Thyroid gland (tissue), 4 donors: Measurements from ENCODE around the gene CSF1R.

Experiments
- POLR2A ChIP-seq, 2 donors: fragments of 450-650 bp; IDR thresholded peaks; one replicate each; pipeline ENCODE4 v1.6.1; 2017; ENCODE audit warnings: antibody characterized with exemption in 2 of 2, mild to moderate bottlenecking in 2 of 2, moderate library complexity in 1 of 2
- TF ChIP-seq, protein P1 (sequence below), 6 experiments: fragments of 200-600 bp in 3 of 6; fragments of 450-650 bp in 3 of 6; sonication (generic) in 3 of 6; IDR thresholded peaks; one replicate each; pipeline ENCODE4 v1.5.1; 2016 to 2019; ENCODE audit warnings: antibody characterized with exemption in 6 of 6, mild to moderate bottlenecking in 2 of 6, inconsistent platforms in 1 of 6, moderate library complexity in 1 of 6

DNA sequence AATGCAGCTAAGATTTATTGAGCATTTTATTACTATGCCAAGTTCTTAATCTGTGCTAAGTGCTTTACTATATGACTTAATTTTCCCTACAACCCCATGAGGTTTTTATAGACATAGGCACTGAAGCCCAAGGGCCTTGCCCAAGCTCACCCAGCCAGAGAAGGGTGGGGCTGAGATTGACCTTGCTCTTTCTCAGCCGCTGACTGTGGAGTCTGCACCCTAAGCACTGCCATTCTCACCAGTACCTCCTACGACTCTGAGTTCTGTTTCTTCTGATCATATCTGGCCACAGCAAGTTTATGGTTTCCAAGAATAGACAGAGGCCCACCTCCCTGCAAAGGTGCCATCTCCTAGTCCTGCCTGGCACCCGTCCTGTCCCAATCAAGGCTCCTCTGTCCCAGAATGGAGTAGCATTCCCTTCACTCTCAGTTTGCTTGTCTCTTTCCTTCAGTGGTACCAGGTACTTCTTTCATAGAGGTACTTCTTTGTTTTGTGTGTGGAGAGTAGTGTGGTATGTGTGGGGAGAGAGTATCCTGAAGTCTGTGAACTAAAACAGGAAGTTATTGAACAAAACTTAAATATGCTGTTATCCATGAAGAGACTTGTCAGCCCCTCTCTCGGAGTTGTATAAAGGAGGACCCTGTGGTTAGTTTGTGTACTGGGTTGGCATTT, 42.6 kb downstream of the CSF1R start:
- TF ChIP-seq, protein P1, sequence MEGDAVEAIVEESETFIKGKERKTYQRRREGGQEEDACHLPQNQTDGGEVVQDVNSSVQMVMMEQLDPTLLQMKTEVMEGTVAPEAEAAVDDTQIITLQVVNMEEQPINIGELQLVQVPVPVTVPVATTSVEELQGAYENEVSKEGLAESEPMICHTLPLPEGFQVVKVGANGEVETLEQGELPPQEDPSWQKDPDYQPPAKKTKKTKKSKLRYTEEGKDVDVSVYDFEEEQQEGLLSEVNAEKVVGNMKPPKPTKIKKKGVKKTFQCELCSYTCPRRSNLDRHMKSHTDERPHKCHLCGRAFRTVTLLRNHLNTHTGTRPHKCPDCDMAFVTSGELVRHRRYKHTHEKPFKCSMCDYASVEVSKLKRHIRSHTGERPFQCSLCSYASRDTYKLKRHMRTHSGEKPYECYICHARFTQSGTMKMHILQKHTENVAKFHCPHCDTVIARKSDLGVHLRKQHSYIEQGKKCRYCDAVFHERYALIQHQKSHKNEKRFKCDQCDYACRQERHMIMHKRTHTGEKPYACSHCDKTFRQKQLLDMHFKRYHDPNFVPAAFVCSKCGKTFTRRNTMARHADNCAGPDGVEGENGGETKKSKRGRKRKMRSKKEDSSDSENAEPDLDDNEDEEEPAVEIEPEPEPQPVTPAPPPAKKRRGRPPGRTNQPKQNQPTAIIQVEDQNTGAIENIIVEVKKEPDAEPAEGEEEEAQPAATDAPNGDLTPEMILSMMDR (IDR thresholded peaks at IDR 0.05), result no peak
- TF ChIP-seq POLR2A (IDR thresholded peaks at IDR 0.05), result no peak
